MM.1S (cell line): ENCODE data around the gene NSMF.

Experiments
- DNase-seq: peaks from one replicate; pipeline ENCODE4 v3.0.0-alpha.2; 2015
- H2AFZ ChIP-seq: fragments of 300-600 bp; sonication (generic); 2 replicates; pipeline ENCODE4 v1.6.0; 2016; ENCODE audit warnings: antibody characterized with exemption, low read length
- H3F3A ChIP-seq: fragments of 300-600 bp; sonication (generic); 2 replicates; pipeline ENCODE4 v1.6.1; 2016; ENCODE audit warnings: mild to moderate bottlenecking, antibody characterized with exemption, low read length, moderate library complexity, mixed read lengths; ENCODE audit not compliant: insufficient read depth
- H3K27ac ChIP-seq: fragments of 300-600 bp; sonication (generic); 2 replicates; pipeline ENCODE4 v1.5.1; 2016; ENCODE audit warnings: mild to moderate bottlenecking, low read length
- H3K27me3 ChIP-seq: fragments of 300-600 bp; sonication (generic); replicated peaks from 2 replicates; pipeline ENCODE4 v1.6.0; 2016; ENCODE audit warnings: low read length; ENCODE audit not compliant: insufficient read depth
- H3K36me3 ChIP-seq: fragments of 300-600 bp; sonication (generic); replicated peaks from 2 replicates; pipeline ENCODE4 v1.6.1; 2016; ENCODE audit warnings: mild to moderate bottlenecking, low read length, mixed read lengths; ENCODE audit not compliant: insufficient read depth
- H3K4me1 ChIP-seq: fragments of 300-600 bp; sonication (generic); 2 replicates; pipeline ENCODE4 v1.6.1; 2016; ENCODE audit warnings: low read length, mixed read lengths
- H3K4me2 ChIP-seq: fragments of 300-600 bp; sonication (generic); 2 replicates; pipeline ENCODE4 v1.6.0; 2016; ENCODE audit warnings: low read depth, low read length
- H3K4me3 ChIP-seq: fragments of 300-600 bp; sonication (generic); 2 replicates; pipeline ENCODE4 v1.5.1; 2016; ENCODE audit warnings: low read length, mixed read lengths
- H3K79me2 ChIP-seq: fragments of 300-600 bp; sonication (generic); 2 replicates; pipeline ENCODE4 v1.6.1; 2016; ENCODE audit warnings: mixed run types, low read length, mixed read lengths
- H3K9ac ChIP-seq: fragments of 300-600 bp; sonication (generic); 2 replicates; pipeline ENCODE4 v1.6.1; 2016; ENCODE audit warnings: low read length, mixed read lengths
- H3K9me2 ChIP-seq: fragments of 300-600 bp; sonication (generic); replicated peaks from 2 replicates; pipeline ENCODE4 v1.6.1; 2016; ENCODE audit warnings: mild to moderate bottlenecking, low read length, mixed read lengths; ENCODE audit not compliant: insufficient read depth
- H3K9me3 ChIP-seq: fragments of 300-600 bp; sonication (generic); replicated peaks from 2 replicates; pipeline ENCODE4 v1.6.1; 2016; ENCODE audit warnings: mild to moderate bottlenecking, low read length, mixed read lengths; ENCODE audit not compliant: insufficient read depth
- H4K20me1 ChIP-seq: fragments of 300-600 bp; sonication (generic); 2 replicates; pipeline ENCODE4 v1.6.1; 2016; ENCODE audit warnings: mild to moderate bottlenecking, low read length, moderate library complexity, mixed read lengths; ENCODE audit not compliant: insufficient read depth
- EZH2 ChIP-seq: fragments of 300-600 bp; sonication (generic); optimal IDR thresholded peaks from 2 replicates; pipeline ENCODE3; 2017; ENCODE audit warnings: low read depth, mild to moderate bottlenecking, antibody characterized with exemption, low read length, mixed read lengths
- EZH2phosphoT487 ChIP-seq: fragments of 300-600 bp; sonication (generic); IDR thresholded peaks from 2 replicates; pipeline ENCODE4 v1.6.1; 2018; ENCODE audit warnings: antibody characterized with exemption, low read length
- TF ChIP-seq, protein P1 (sequence below): fragments of 300-600 bp; sonication (generic); IDR thresholded peaks from 2 replicates; pipeline ENCODE4 v1.5.1; 2016; ENCODE audit warnings: antibody characterized with exemption, low read length, mixed read lengths

Gene NSMF

DNA sequence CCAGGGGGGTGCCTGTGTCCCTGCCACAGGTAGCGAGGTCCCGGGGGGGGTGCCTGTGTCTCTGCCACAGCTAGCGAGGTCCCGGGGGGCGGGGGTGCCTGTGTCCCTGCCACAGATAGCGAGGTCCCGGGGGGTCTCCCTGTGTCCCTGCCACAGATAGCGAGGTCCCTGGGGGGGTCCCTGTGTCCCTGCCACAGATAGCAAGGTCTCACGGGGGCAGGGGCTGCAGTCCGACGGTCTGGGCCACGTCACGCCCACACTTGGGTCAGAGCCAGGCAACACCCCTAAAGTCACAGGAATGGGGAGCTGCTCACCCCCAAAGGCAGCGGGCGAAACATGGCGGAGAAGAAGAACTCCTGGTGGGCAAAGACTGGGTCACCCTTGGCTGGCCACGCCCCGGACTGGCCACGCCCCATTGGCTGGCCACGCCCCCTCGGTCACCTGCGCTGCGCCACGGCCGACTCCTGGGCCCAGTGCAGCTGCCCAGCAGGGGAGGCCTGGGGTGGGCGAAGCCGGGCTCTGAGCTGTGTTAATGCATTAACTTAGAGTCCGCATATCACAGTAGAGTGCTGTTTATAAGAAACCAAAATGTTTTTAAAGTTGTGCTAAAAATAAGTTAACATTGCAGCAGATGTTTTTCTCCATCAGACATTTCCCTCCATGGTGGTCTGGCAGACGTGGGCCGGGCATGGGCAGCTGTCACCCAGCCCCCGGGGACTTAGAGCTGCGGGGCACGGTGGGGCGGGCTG is 29.0 kb downstream of the NSMF start:
- peak overlapping the region; percentile 61; the same call in 1 of the 2 replicates for H2AFZ ChIP-seq
- no peaks in the 10 kb centered on the region for H3K9me3 ChIP-seq
- peak overlapping the region; percentile 65 for H3K4me2 ChIP-seq
- no peaks in the 10 kb centered on the region for H4K20me1 ChIP-seq
- H3K4me3 ChIP-seq = peak overlapping the region; percentile 28; the same call in 1 of the 2 replicates
- H3K9me2 ChIP-seq = no peaks in the 10 kb centered on the region
- peaks cover 2% of the 10 kb centered on the region; the same call in 1 of the 2 replicates for H3F3A ChIP-seq
- H3K36me3 ChIP-seq = no peaks in the 10 kb centered on the region
- peak; percentile 47 for DNase-seq
- no peak for TF ChIP-seq EZH2phosphoT487
- no peak for TF ChIP-seq EZH2
- TF ChIP-seq, protein P1, sequence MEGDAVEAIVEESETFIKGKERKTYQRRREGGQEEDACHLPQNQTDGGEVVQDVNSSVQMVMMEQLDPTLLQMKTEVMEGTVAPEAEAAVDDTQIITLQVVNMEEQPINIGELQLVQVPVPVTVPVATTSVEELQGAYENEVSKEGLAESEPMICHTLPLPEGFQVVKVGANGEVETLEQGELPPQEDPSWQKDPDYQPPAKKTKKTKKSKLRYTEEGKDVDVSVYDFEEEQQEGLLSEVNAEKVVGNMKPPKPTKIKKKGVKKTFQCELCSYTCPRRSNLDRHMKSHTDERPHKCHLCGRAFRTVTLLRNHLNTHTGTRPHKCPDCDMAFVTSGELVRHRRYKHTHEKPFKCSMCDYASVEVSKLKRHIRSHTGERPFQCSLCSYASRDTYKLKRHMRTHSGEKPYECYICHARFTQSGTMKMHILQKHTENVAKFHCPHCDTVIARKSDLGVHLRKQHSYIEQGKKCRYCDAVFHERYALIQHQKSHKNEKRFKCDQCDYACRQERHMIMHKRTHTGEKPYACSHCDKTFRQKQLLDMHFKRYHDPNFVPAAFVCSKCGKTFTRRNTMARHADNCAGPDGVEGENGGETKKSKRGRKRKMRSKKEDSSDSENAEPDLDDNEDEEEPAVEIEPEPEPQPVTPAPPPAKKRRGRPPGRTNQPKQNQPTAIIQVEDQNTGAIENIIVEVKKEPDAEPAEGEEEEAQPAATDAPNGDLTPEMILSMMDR = no peak
- no peaks in the 10 kb centered on the region for H3K79me2 ChIP-seq
- H3K4me1 ChIP-seq = no peaks in the 10 kb centered on the region
- H3K27me3 ChIP-seq = peaks cover 92% of the 10 kb centered on the region
- H3K27ac ChIP-seq = no peak overlapping the region
- H3K9ac ChIP-seq = no peak overlapping the region

DNA sequence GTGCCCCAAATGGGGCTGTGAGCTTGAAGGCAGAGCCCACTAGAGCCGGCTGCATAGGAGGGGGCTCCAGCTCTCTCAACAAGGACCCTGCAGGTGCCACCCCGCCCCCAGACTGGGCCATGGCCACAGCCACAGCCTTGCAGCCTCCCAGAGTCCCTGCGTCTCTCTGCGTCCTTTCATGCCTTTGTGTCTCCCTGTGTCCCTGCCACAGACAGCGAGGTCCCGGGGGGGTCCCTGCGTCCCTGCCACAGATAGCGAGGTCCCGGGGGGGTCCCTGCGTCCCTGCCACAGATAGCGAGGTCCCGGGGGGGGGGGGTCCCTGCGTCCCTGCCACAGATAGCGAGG is 29.6 kb downstream of the NSMF start:
- no peak for TF ChIP-seq EZH2phosphoT487
- TF ChIP-seq EZH2 = no peak
- TF ChIP-seq, protein P1 = no peak
- no peaks in the 10 kb centered on the region for H3K4me1 ChIP-seq

GRCh38 chr9:137428841-137429545 is 30.1 kb downstream of the NSMF start:
- no peak overlapping the region for H2AFZ ChIP-seq
- H3K9me3 ChIP-seq = no peaks in the 10 kb centered on the region
- no peak overlapping the region for H3K4me2 ChIP-seq
- peaks cover 5% of the 10 kb centered on the region; the same call in 1 of the 2 replicates for H3F3A ChIP-seq
- H3K36me3 ChIP-seq = no peaks in the 10 kb centered on the region
- H3K4me3 ChIP-seq = no peak overlapping the region
- H3K4me1 ChIP-seq = no peaks in the 10 kb centered on the region
- no peaks in the 10 kb centered on the region for H4K20me1 ChIP-seq
- no peaks in the 10 kb centered on the region for H3K9me2 ChIP-seq
- H3K27ac ChIP-seq = no peak overlapping the region
- no peak for DNase-seq
- H3K79me2 ChIP-seq = no peaks in the 10 kb centered on the region
- H3K9ac ChIP-seq = no peak overlapping the region
- TF ChIP-seq, protein P1 = no peak
- TF ChIP-seq EZH2phosphoT487 = no peak
- TF ChIP-seq EZH2 = no peak
- H3K27me3 ChIP-seq = peaks cover 92% of the 10 kb centered on the region

More for the DNA sequence above, 29.6 kb downstream of the NSMF start:
- no peak overlapping the region for H2AFZ ChIP-seq
- no peak overlapping the region for H3K9ac ChIP-seq
- H3K9me2 ChIP-seq = no peaks in the 10 kb centered on the region
- peaks cover 92% of the 10 kb centered on the region for H3K27me3 ChIP-seq
- H3K4me3 ChIP-seq = no peak overlapping the region
- H3F3A ChIP-seq = peaks cover 5% of the 10 kb centered on the region; the same call in 1 of the 2 replicates
- H3K36me3 ChIP-seq = no peaks in the 10 kb centered on the region
- no peak overlapping the region for H3K27ac ChIP-seq
- H3K79me2 ChIP-seq = no peaks in the 10 kb centered on the region
- H4K20me1 ChIP-seq = no peaks in the 10 kb centered on the region
- H3K4me2 ChIP-seq = no peak overlapping the region; the same call in 1 of the 2 replicates
- no peak for DNase-seq
- no peaks in the 10 kb centered on the region for H3K9me3 ChIP-seq
